Vagina (tissue), 2 donors: ENCODE data around the gene PELI2. TPM values are rescaled to one million over a fixed set of nuclear protein-coding genes. Genes with fewer than 3 reads are reported as not detected.

Experiments used
- DNase-seq, 2 donors: peaks; one replicate each; pipeline ENCODE4 v3.0.0-alpha.2; 2017; ENCODE audit errors: extremely low spot score in 2 of 2
- H3K27ac ChIP-seq: fragments of 200-600 bp; sonication (generic); one replicate; pipeline ENCODE4 v1.5.1; 2019
- H3K27me3 ChIP-seq: fragments of 200-600 bp; sonication (generic); one replicate; pipeline ENCODE4 v1.5.1; 2019
- H3K36me3 ChIP-seq, 2 donors: fragments of 200-600 bp; sonication (generic); one replicate each; pipeline ENCODE4 v1.5.1; 2017 to 2019
- H3K4me1 ChIP-seq: fragments of 200-600 bp; sonication (generic); one replicate; pipeline ENCODE4 v1.5.1; 2019
- H3K4me3 ChIP-seq, 2 donors: fragments of 200-600 bp; sonication (generic); 1 replicate in 1 of 2; 2 replicates in 1 of 2; pipeline ENCODE4 v1.5.1; 2016 to 2019
- H3K9me3 ChIP-seq: fragments of 200-600 bp; sonication (generic); one replicate; pipeline ENCODE4 v1.5.1; 2019
- POLR2A ChIP-seq, 2 donors: fragments of 450-650 bp; IDR thresholded peaks; one replicate each; pipeline ENCODE4 v1.6.1; 2017; ENCODE audit warnings: antibody characterized with exemption in 2 of 2, mild to moderate bottlenecking in 2 of 2, moderate library complexity in 2 of 2
- POLR2AphosphoS5 ChIP-seq, 2 donors: sonication (generic); formaldehyde crosslinking; IDR thresholded peaks; one replicate each; pipeline ENCODE4 v1.9.0; 2017; ENCODE audit warnings: antibody characterized with exemption in 2 of 2, mild to moderate bottlenecking in 2 of 2, low read depth in 1 of 2; ENCODE audit not compliant: insufficient read depth in 1 of 2
- intact Hi-C: fragments of 100-400 bp; cut with DNase I; formaldehyde crosslinking; loops from one replicate; pipeline ENCODE4 v1.15.1; 2023
- total RNA-seq: library from RNA; depleted of rRNA; stranded (reverse); fragments of >200 nt; gene quantifications from one replicate; pipeline ENCODE4 v1.2.3, GENCODE V29; 2016
- TF ChIP-seq, protein P1 (sequence below), 3 experiments: fragments of 450-650 bp in 2 of 3; fragments of 200-600 bp in 1 of 3; sonication (generic) in 1 of 3; IDR thresholded peaks; one replicate each; pipeline ENCODE4 v1.5.1; 2017 to 2019; ENCODE audit warnings: antibody characterized with exemption in 3 of 3, mild to moderate bottlenecking in 2 of 3, moderate library complexity in 2 of 3

Gene PELI2
- total RNA-seq, 1 donor from 2014 or later: 9.6 TPM

- intact Hi-C loops: loop anchor here (10.0 kb wide), 1 partner anchor 617 kb away; no protein-coding TSS in a partner anchor
- Histone ChIP-seq H3K9me3 (no peaks in the 10 kb centered on the region), H3K27me3 (no peaks in the 10 kb centered on the region), H3K36me3 (no peaks in the 10 kb centered on the region), H3K27ac (no peak overlapping the region), H3K4me1 (peaks cover 6% of the 10 kb centered on the region), H3K4me3 (no peak overlapping the region)
- DNase-seq: no peak
- TF ChIP-seq POLR2A (IDR thresholded peaks at IDR 0.05) (no peak), POLR2AphosphoS5 (IDR thresholded peaks at IDR 0.05; ENCODE audit: insufficient read depth in 1 of 2, low read depth in 1 of 2) (no peak)
- TF ChIP-seq, protein P1, sequence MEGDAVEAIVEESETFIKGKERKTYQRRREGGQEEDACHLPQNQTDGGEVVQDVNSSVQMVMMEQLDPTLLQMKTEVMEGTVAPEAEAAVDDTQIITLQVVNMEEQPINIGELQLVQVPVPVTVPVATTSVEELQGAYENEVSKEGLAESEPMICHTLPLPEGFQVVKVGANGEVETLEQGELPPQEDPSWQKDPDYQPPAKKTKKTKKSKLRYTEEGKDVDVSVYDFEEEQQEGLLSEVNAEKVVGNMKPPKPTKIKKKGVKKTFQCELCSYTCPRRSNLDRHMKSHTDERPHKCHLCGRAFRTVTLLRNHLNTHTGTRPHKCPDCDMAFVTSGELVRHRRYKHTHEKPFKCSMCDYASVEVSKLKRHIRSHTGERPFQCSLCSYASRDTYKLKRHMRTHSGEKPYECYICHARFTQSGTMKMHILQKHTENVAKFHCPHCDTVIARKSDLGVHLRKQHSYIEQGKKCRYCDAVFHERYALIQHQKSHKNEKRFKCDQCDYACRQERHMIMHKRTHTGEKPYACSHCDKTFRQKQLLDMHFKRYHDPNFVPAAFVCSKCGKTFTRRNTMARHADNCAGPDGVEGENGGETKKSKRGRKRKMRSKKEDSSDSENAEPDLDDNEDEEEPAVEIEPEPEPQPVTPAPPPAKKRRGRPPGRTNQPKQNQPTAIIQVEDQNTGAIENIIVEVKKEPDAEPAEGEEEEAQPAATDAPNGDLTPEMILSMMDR (IDR thresholded peaks at IDR 0.05): no peak
These were observed 213.5 kb downstream of the PELI2 start for GRCh38 chr14:56331592-56332216.

- intact Hi-C loops: loop anchor here (10.0 kb wide), 1 partner anchor 619 kb away; no protein-coding TSS in a partner anchor
- no peak for TF ChIP-seq POLR2A (IDR thresholded peaks at IDR 0.05)
- TF ChIP-seq POLR2AphosphoS5 (IDR thresholded peaks at IDR 0.05; ENCODE audit: insufficient read depth in 1 of 2, low read depth in 1 of 2): peak in 1 of 2 donors; percentile 18
- Histone ChIP-seq H3K4me1 (peaks cover 6% of the 10 kb centered on the region), H3K27me3 (no peaks in the 10 kb centered on the region), H3K36me3 (no peaks in the 10 kb centered on the region), H3K9me3 (no peaks in the 10 kb centered on the region), H3K4me3 (no peak overlapping the region), H3K27ac (no peak overlapping the region)
- DNase-seq: no peak
These were observed 215.4 kb downstream of the PELI2 start for GRCh38 chr14:56333359-56334292.

GRCh38 chr14:56334458-56334857 lies 216.2 kb downstream of the PELI2 start:
- intact Hi-C loops: loop anchor here (10.0 kb wide), 1 partner anchor 620 kb away; no protein-coding TSS in a partner anchor
- Histone ChIP-seq H3K4me1 (peaks cover 6% of the 10 kb centered on the region), H3K36me3 (no peaks in the 10 kb centered on the region), H3K4me3 (no peak overlapping the region), H3K27me3 (no peaks in the 10 kb centered on the region), H3K27ac (no peak overlapping the region), H3K9me3 (no peaks in the 10 kb centered on the region)
- no peak for DNase-seq
- TF ChIP-seq, protein P1 (IDR thresholded peaks at IDR 0.05): no peak
- TF ChIP-seq POLR2AphosphoS5 (IDR thresholded peaks at IDR 0.05; ENCODE audit: insufficient read depth in 1 of 2, low read depth in 1 of 2) (no peak), POLR2A (IDR thresholded peaks at IDR 0.05) (no peak)

- intact Hi-C loops: loop anchor here (10.0 kb wide), 1 partner anchor 624 kb away; no protein-coding TSS in a partner anchor
- H3K4me3 ChIP-seq: no peak overlapping the region
- TF ChIP-seq POLR2AphosphoS5 (IDR thresholded peaks at IDR 0.05; ENCODE audit: insufficient read depth in 1 of 2, low read depth in 1 of 2) (no peak), POLR2A (IDR thresholded peaks at IDR 0.05) (no peak)
- TF ChIP-seq, protein P1 (IDR thresholded peaks at IDR 0.05): no peak
- H3K9me3 ChIP-seq: no peaks in the 10 kb centered on the region
- no peak for DNase-seq
- no peak overlapping the region for H3K27ac ChIP-seq
- no peaks in the 10 kb centered on the region for H3K27me3 ChIP-seq
- no peaks in the 10 kb centered on the region for H3K36me3 ChIP-seq
- H3K4me1 ChIP-seq: peaks cover 25% of the 10 kb centered on the region
These were observed 220.5 kb downstream of the PELI2 start for GRCh38 chr14:56338674-56339073.

- H3K9me3 ChIP-seq: no peaks in the 10 kb centered on the region
- H3K4me3 ChIP-seq: no peak overlapping the region
- peaks cover 25% of the 10 kb centered on the region for H3K4me1 ChIP-seq
- intact Hi-C loops: loop anchor here (10.0 kb wide), 1 partner anchor 625 kb away; no protein-coding TSS in a partner anchor
- no peaks in the 10 kb centered on the region for H3K27me3 ChIP-seq
- no peaks in the 10 kb centered on the region for H3K36me3 ChIP-seq
- DNase-seq: peak in 1 of 2 donors; percentile 91
- H3K27ac ChIP-seq: no peak overlapping the region
- no peak for TF ChIP-seq POLR2A (IDR thresholded peaks at IDR 0.05)
- peak in 1 of 2 donors; percentile 45 for TF ChIP-seq POLR2AphosphoS5 (IDR thresholded peaks at IDR 0.05; ENCODE audit: insufficient read depth in 1 of 2, low read depth in 1 of 2)
- TF ChIP-seq, protein P1 (IDR thresholded peaks at IDR 0.05): peak in 2 of 3 experiments; percentile 83 to 87
These were observed 221.9 kb downstream of the PELI2 start for GRCh38 chr14:56339855-56340701.
